H9 (cell line): ENCODE results near the gene MYNN. TPM values are rescaled to one million over a fixed set of nuclear protein-coding genes. Genes with fewer than 3 reads are reported as not detected.
A peak's percentile ranks its signal among the peaks of the same experiment; 100 is the strongest.

Experiments used
- DNase-seq: peaks from one replicate; pipeline ENCODE4 v3.0.0-alpha.2; 2017
- H2AFZ ChIP-seq: one replicate; pipeline ENCODE4 v1.6.1; 2013; ENCODE audit warnings: mild to moderate bottlenecking, low read length, control low read depth, moderate library complexity
- H2AK5ac ChIP-seq: 2 replicates; pipeline ENCODE4 v1.6.1; 2013; ENCODE audit warnings: low read length, control low read depth, mixed read lengths; ENCODE audit not compliant: insufficient read length
- H2BK120ac ChIP-seq: one replicate; pipeline ENCODE4 v1.6.1; 2013; ENCODE audit warnings: low read depth, mild to moderate bottlenecking, low read length, control low read depth, inconsistent platforms; ENCODE audit not compliant: poor library complexity, severe bottlenecking
- H2BK12ac ChIP-seq: 2 replicates; pipeline ENCODE4 v1.6.1; 2013; ENCODE audit warnings: low read length, control low read depth, mixed read lengths, low read depth; ENCODE audit not compliant: insufficient read length
- H2BK15ac ChIP-seq: 2 replicates; pipeline ENCODE4 v1.6.1; 2013; ENCODE audit warnings: low read depth, low read length, control low read depth
- H2BK20ac ChIP-seq: one replicate; pipeline ENCODE4 v1.6.1; 2013; ENCODE audit warnings: low read depth, mild to moderate bottlenecking, low read length, control low read depth, inconsistent platforms; ENCODE audit not compliant: poor library complexity, severe bottlenecking
- H2BK5ac ChIP-seq: 2 replicates; pipeline ENCODE4 v1.6.1; 2013; ENCODE audit warnings: low read length, control low read depth, mixed read lengths; ENCODE audit not compliant: insufficient read length
- H3K14ac ChIP-seq: 2 replicates; pipeline ENCODE4 v1.6.1; 2013; ENCODE audit warnings: low read length, control low read depth; ENCODE audit not compliant: insufficient read depth
- H3K18ac ChIP-seq: 2 replicates; pipeline ENCODE4 v1.6.1; 2013; ENCODE audit warnings: low read depth, mild to moderate bottlenecking, mixed read lengths, low read length, control low read depth; ENCODE audit not compliant: insufficient read length
- H3K23ac ChIP-seq: 2 replicates; pipeline ENCODE4 v1.6.1; 2013; ENCODE audit warnings: low read length, control low read depth, mixed read lengths, low read depth; ENCODE audit not compliant: insufficient read length
- H3K23me2 ChIP-seq: 2 replicates; pipeline ENCODE4 v1.6.1; 2013; ENCODE audit warnings: low read depth, mild to moderate bottlenecking, mixed read lengths, low read length, control low read depth; ENCODE audit not compliant: insufficient read length, poor library complexity, severe bottlenecking
- H3K27ac ChIP-seq: 2 replicates; pipeline ENCODE4 v1.5.1; 2013; ENCODE audit warnings: low read length, control low read depth, mixed read lengths, low read depth; ENCODE audit not compliant: insufficient read length
- H3K27me3 ChIP-seq: 2 replicates; pipeline ENCODE4 v1.6.1; 2013; ENCODE audit warnings: low read length, control low read depth, inconsistent platforms; ENCODE audit not compliant: insufficient read depth
- H3K4ac ChIP-seq: 2 replicates; pipeline ENCODE4 v1.6.1; 2013; ENCODE audit warnings: low read depth, mild to moderate bottlenecking, control low read depth, inconsistent platforms, low read length, moderate library complexity
- H3K4me1 ChIP-seq: 2 replicates; pipeline ENCODE4 v1.6.1; 2013; ENCODE audit warnings: low read length, control low read depth, inconsistent platforms; ENCODE audit not compliant: insufficient read depth
- H3K4me2 ChIP-seq: 2 replicates; pipeline ENCODE4 v1.6.1; 2013; ENCODE audit warnings: low read length, control low read depth, mixed read lengths; ENCODE audit not compliant: insufficient read length, insufficient read depth
- H3K56ac ChIP-seq: 2 replicates; pipeline ENCODE4 v1.6.1; 2013; ENCODE audit warnings: low read depth, mild to moderate bottlenecking, mixed read lengths, low read length, control low read depth; ENCODE audit not compliant: insufficient read length
- H3K79me1 ChIP-seq: 2 replicates; pipeline ENCODE4 v1.6.1; 2013; ENCODE audit warnings: low read depth, mild to moderate bottlenecking, moderate library complexity, low read length, control low read depth, inconsistent platforms; ENCODE audit not compliant: insufficient read depth, poor library complexity, severe bottlenecking
- H3K79me2 ChIP-seq: 2 replicates; pipeline ENCODE4 v1.6.1; 2013; ENCODE audit warnings: low read length, control low read depth, inconsistent platforms; ENCODE audit not compliant: insufficient read depth
- H3K9ac ChIP-seq: 2 replicates; pipeline ENCODE4 v1.6.1; 2013; ENCODE audit warnings: low read length, control low read depth, mixed read lengths; ENCODE audit not compliant: insufficient read length; ENCODE audit errors: extremely low read depth
- H3K9me3 ChIP-seq: one replicate; pipeline ENCODE4 v1.6.1; 2013; ENCODE audit warnings: low read depth, low read length, inconsistent platforms; ENCODE audit not compliant: control insufficient read depth
- H3T11ph ChIP-seq: one replicate; pipeline ENCODE4 v1.6.1; 2013; ENCODE audit warnings: mild to moderate bottlenecking, low read length, control low read depth, inconsistent platforms
- H4K20me1 ChIP-seq: one replicate; pipeline ENCODE4 v1.6.1; 2013; ENCODE audit not compliant: control insufficient read depth, insufficient read length, insufficient read depth
- H4K5ac ChIP-seq: 2 replicates; pipeline ENCODE4 v1.6.1; 2013; ENCODE audit warnings: low read depth, mild to moderate bottlenecking, mixed read lengths, low read length, control low read depth; ENCODE audit not compliant: insufficient read length
- H4K8ac ChIP-seq: replicated peaks from 2 replicates; pipeline ENCODE4 v1.6.1; 2013; ENCODE audit warnings: low read length, control low read depth, mixed read lengths, low read depth; ENCODE audit not compliant: insufficient read length
- H4K91ac ChIP-seq: 2 replicates; pipeline ENCODE4 v1.6.1; 2013; ENCODE audit warnings: low read depth, mild to moderate bottlenecking, moderate library complexity, mixed read lengths, low read length, control low read depth; ENCODE audit not compliant: insufficient read length
- H3K27ac Mint-ChIP-seq, 3 experiments: 2 replicates in 2 of 3; 3 replicates in 1 of 3; pipeline ENCODE4 v1.8.0; 2020 to 2021; ENCODE audit warnings: mixed read lengths in 3 of 3, mild to moderate bottlenecking in 1 of 3, moderate library complexity in 1 of 3
- H3K27me3 Mint-ChIP-seq: 2 replicates; pipeline ENCODE4 v1.8.0; 2021; ENCODE audit warnings: low read depth, mild to moderate bottlenecking, moderate library complexity, mixed read lengths
- H3K36me3 Mint-ChIP-seq, 3 experiments: 2 replicates in 2 of 3; 3 replicates in 1 of 3; pipeline ENCODE4 v1.8.0; 2020 to 2021; ENCODE audit warnings: low read depth in 3 of 3, mixed read lengths in 3 of 3; ENCODE audit not compliant: insufficient read depth in 1 of 3
- H3K4me1 Mint-ChIP-seq, 2 experiments: 2 replicates each; pipeline ENCODE4 v1.8.0; 2020; ENCODE audit warnings: mixed read lengths in 2 of 2
- H3K4me3 Mint-ChIP-seq, 2 experiments: 2 replicates in 1 of 2; 3 replicates in 1 of 2; pipeline ENCODE4 v1.8.0; 2020 to 2021; ENCODE audit warnings: mild to moderate bottlenecking in 2 of 2, mixed read lengths in 2 of 2, moderate library complexity in 1 of 2
- H3K9me3 Mint-ChIP-seq, 2 experiments: 2 replicates in 1 of 2; 3 replicates in 1 of 2; pipeline ENCODE4 v1.8.0; 2020; ENCODE audit warnings: mild to moderate bottlenecking in 2 of 2, mixed read lengths in 2 of 2, moderate library complexity in 1 of 2
- WGBS: extraction: QIAGEN DNeasy Blood & Tissue Kit; methylation state at CpG from one replicate; pipeline ENCODE4 v1.1.7; 2013; ENCODE audit warnings: missing lambda C conversion rate, low lambda C conversion rate, mixed read lengths; ENCODE audit not compliant: insufficient read length; ENCODE audit errors: extremely low coverage; 5-methylcytosine and 5-hydroxymethylcytosine counted together
- total RNA-seq: library from RNA; stranded (reverse); gene quantifications from 2 replicates; pipeline ENCODE4 v1.2.1, GENCODE V29; 2021
- TF ChIP-seq, protein P1 (sequence below): fragments of 200-600 bp; sonication (generic); conservative IDR thresholded peaks from 3 replicates; pipeline ENCODE4 v1.8.0; 2021; ENCODE audit warnings: antibody characterized with exemption, mild to moderate bottlenecking

Gene MYNN
- total RNA-seq, 1 experiment from 2014 or later = 15.9 TPM

- Histone ChIP-seq H4K8ac (no peak overlapping the region), H2AK5ac (no peak overlapping the region), H3K9me3 (no peaks in the 10 kb centered on the region), H3K4me1 (no peaks in the 10 kb centered on the region), H3K27ac (no peak overlapping the region), H3K23me2 (peaks cover 5% of the 10 kb centered on the region), H3K56ac (no peak overlapping the region), H3K79me2 (no peaks in the 10 kb centered on the region), H2AFZ (no peak overlapping the region), H2BK5ac (no peak overlapping the region), H4K5ac (no peak overlapping the region), H3T11ph (no peak overlapping the region), H3K18ac (peak overlapping the region; percentile 24), H4K91ac (no peak overlapping the region), H3K14ac (peak overlapping the region; percentile 94), H3K79me1 (no peaks in the 10 kb centered on the region), H2BK120ac (no peak overlapping the region), H3K4me2 (peak overlapping the region; percentile 45), H4K20me1 (no peaks in the 10 kb centered on the region), H3K27me3 (no peaks in the 10 kb centered on the region), H3K23ac (no peak overlapping the region), H2BK20ac (no peak overlapping the region), H3K4ac (no peak overlapping the region; the same call in 1 of the 2 replicates), H2BK15ac (no peak overlapping the region), H3K9ac (peak overlapping the region; percentile 59), H2BK12ac (no peak overlapping the region)
- H3K4me1 Mint-ChIP-seq = peaks cover 2 to 7% of the 10 kb centered on the region in 2 experiments; a peak in 3 of 4 replicates
- H3K36me3 Mint-ChIP-seq = peaks cover 4 to 6% (median 4%) of the 10 kb centered on the region in 3 experiments; a peak in 4 of 7 replicates
- peak overlapping the region in 2 of 3 experiments; percentile 17 to 94; a peak in 3 of 7 replicates for H3K27ac Mint-ChIP-seq
- peaks cover 10% of the 10 kb centered on the region in 2 experiments; a peak in 3 of 5 replicates for H3K9me3 Mint-ChIP-seq
- TF ChIP-seq, protein P1, sequence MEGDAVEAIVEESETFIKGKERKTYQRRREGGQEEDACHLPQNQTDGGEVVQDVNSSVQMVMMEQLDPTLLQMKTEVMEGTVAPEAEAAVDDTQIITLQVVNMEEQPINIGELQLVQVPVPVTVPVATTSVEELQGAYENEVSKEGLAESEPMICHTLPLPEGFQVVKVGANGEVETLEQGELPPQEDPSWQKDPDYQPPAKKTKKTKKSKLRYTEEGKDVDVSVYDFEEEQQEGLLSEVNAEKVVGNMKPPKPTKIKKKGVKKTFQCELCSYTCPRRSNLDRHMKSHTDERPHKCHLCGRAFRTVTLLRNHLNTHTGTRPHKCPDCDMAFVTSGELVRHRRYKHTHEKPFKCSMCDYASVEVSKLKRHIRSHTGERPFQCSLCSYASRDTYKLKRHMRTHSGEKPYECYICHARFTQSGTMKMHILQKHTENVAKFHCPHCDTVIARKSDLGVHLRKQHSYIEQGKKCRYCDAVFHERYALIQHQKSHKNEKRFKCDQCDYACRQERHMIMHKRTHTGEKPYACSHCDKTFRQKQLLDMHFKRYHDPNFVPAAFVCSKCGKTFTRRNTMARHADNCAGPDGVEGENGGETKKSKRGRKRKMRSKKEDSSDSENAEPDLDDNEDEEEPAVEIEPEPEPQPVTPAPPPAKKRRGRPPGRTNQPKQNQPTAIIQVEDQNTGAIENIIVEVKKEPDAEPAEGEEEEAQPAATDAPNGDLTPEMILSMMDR = no peak
- WGBS = no CpG with 5 or more reads among the region's 46 CpGs
- peak overlapping the region; percentile 84 to 85 for H3K4me3 Mint-ChIP-seq
- no peaks in the 10 kb centered on the region; the same call in 1 of the 2 replicates for H3K27me3 Mint-ChIP-seq
- DNase-seq = peak; percentile 34
Observed at GRCh38 chr3:169764312-169764881, 8.8 kb upstream of the MYNN start.
